HL-60 (cell line): Measurements from ENCODE around the gene GALNT9.

Experiments used
- GABPA ChIP-seq: IDR thresholded peaks from 2 replicates; pipeline ENCODE4 v1.6.1; 2012; ENCODE audit warnings: low read depth
- POLR2AphosphoS5 ChIP-seq: IDR thresholded peaks from 2 replicates; pipeline ENCODE4 v1.6.1; 2012; ENCODE audit warnings: low read depth
- SPI1 ChIP-seq: IDR thresholded peaks from 2 replicates; pipeline ENCODE4 v1.6.1; 2012; ENCODE audit warnings: low read depth, mild to moderate bottlenecking, borderline replicate concordance
- TF ChIP-seq, protein P1 (sequence below): IDR thresholded peaks from one replicate; pipeline ENCODE4 v1.5.1; 2011; ENCODE audit warnings: low read length, control low read depth, inconsistent platforms; ENCODE audit not compliant: insufficient read depth
- TF ChIP-seq, protein P2 (sequence below): IDR thresholded peaks from 2 replicates; pipeline ENCODE4 v1.6.1; 2012; ENCODE audit warnings: low read depth; ENCODE audit not compliant: insufficient replicate concordance

DNA sequence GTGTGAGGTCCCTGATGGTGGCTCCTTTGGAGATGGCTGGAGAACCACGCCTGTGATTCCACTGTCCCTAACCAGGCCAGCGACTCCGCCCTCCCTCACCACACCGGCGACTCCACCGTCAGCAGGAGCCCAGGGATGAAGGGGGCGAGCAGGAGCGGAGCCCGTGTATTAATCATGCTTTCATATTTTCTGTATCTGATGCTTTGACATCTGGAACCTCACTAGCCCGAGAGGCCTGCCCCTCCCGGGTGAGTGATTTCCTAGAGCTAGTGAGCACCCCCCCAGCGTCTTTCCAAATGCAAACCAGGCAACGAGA lies 115.3 kb downstream of the GALNT9 start:
- TF ChIP-seq, protein P1, sequence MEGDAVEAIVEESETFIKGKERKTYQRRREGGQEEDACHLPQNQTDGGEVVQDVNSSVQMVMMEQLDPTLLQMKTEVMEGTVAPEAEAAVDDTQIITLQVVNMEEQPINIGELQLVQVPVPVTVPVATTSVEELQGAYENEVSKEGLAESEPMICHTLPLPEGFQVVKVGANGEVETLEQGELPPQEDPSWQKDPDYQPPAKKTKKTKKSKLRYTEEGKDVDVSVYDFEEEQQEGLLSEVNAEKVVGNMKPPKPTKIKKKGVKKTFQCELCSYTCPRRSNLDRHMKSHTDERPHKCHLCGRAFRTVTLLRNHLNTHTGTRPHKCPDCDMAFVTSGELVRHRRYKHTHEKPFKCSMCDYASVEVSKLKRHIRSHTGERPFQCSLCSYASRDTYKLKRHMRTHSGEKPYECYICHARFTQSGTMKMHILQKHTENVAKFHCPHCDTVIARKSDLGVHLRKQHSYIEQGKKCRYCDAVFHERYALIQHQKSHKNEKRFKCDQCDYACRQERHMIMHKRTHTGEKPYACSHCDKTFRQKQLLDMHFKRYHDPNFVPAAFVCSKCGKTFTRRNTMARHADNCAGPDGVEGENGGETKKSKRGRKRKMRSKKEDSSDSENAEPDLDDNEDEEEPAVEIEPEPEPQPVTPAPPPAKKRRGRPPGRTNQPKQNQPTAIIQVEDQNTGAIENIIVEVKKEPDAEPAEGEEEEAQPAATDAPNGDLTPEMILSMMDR: no peak
- TF ChIP-seq, protein P2, sequence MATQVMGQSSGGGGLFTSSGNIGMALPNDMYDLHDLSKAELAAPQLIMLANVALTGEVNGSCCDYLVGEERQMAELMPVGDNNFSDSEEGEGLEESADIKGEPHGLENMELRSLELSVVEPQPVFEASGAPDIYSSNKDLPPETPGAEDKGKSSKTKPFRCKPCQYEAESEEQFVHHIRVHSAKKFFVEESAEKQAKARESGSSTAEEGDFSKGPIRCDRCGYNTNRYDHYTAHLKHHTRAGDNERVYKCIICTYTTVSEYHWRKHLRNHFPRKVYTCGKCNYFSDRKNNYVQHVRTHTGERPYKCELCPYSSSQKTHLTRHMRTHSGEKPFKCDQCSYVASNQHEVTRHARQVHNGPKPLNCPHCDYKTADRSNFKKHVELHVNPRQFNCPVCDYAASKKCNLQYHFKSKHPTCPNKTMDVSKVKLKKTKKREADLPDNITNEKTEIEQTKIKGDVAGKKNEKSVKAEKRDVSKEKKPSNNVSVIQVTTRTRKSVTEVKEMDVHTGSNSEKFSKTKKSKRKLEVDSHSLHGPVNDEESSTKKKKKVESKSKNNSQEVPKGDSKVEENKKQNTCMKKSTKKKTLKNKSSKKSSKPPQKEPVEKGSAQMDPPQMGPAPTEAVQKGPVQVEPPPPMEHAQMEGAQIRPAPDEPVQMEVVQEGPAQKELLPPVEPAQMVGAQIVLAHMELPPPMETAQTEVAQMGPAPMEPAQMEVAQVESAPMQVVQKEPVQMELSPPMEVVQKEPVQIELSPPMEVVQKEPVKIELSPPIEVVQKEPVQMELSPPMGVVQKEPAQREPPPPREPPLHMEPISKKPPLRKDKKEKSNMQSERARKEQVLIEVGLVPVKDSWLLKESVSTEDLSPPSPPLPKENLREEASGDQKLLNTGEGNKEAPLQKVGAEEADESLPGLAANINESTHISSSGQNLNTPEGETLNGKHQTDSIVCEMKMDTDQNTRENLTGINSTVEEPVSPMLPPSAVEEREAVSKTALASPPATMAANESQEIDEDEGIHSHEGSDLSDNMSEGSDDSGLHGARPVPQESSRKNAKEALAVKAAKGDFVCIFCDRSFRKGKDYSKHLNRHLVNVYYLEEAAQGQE: no peak
- no peak for TF ChIP-seq GABPA
- no peak for TF ChIP-seq SPI1
- TF ChIP-seq POLR2AphosphoS5: no peak
